Mesodermal cell (in vitro differentiated cells): ENCODE results near the gene RASL12.

Experiments
- H3K27ac ChIP-seq: 2 replicates; pipeline ENCODE4 v1.7.0; 2013; ENCODE audit warnings: mild to moderate bottlenecking, low read depth, low read length, moderate library complexity; ENCODE audit not compliant: severe bottlenecking
- H3K36me3 ChIP-seq: 2 replicates; pipeline ENCODE4 v1.7.1; 2013; ENCODE audit warnings: mild to moderate bottlenecking, low read length, moderate library complexity; ENCODE audit not compliant: control insufficient read depth, insufficient read depth
- H3K4me1 ChIP-seq: one replicate; pipeline ENCODE4 v1.7.1; 2013; ENCODE audit warnings: mild to moderate bottlenecking, low read length; ENCODE audit not compliant: insufficient read depth, control insufficient read depth, poor library complexity, severe bottlenecking
- H3K4me3 ChIP-seq: 2 replicates; pipeline ENCODE4 v1.7.0; 2013; ENCODE audit warnings: low read length, control low read depth, mild to moderate bottlenecking; ENCODE audit not compliant: insufficient read depth, poor library complexity, severe bottlenecking; ENCODE audit errors: extremely low read depth
- H3K9me3 ChIP-seq: 2 replicates; pipeline ENCODE4 v1.7.1; 2013; ENCODE audit warnings: mild to moderate bottlenecking, low read length, moderate library complexity; ENCODE audit not compliant: control insufficient read depth
- WGBS, 2 experiments: methylation state at CpG; one replicate each; pipeline ENCODE4 v1.1.5; 2013; ENCODE audit warnings: missing lambda C conversion rate in 2 of 2; ENCODE audit not compliant: insufficient coverage in 2 of 2; 5-methylcytosine and 5-hydroxymethylcytosine counted together

RASL12 gene

GRCh38 chr15:65060641-65061397 lies 7.0 kb downstream of the RASL12 start:
- H3K4me1 ChIP-seq: peaks cover 30% of the 10 kb centered on the region
- peaks cover 7% of the 10 kb centered on the region for H3K9me3 ChIP-seq
- H3K36me3 ChIP-seq: peaks cover 80% of the 10 kb centered on the region
- H3K4me3 ChIP-seq: no peak overlapping the region
- no peak overlapping the region for H3K27ac ChIP-seq
- WGBS, 2 experiments: 89 to 100% methylated on average over 4 to 5 of the region's 6 CpGs

DNA sequence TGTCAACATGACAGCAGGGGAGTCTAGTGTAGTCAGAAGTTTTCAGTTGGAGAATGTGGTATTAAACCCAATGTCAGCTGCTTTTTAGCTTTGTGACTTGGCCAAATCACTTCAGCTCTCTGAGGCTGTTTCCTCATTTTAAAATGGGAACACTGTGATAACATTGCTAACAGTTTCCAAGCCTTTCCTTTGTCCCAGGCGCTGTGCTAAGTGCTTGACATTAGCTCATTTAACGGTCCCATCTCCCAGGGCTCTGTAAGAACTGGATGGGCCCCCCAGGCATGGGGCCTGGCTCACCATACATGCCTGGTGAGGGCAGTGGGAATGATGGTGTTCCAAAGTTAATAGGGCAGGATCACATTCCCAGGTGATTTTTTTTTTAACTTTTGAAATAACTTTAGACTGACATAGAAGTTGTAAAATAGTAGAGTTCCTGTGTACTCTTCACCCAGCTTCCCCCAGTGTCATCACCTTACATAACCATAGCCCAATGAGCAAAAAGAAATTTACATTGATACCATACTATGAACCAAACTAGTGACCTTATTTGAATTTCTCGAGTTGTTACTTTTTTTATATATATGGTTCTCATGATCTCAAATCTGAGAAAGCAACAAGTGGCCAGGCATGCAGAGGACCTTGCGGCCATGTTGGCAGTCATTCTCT lies 7.7 kb downstream of the RASL12 start:
- 96 to 100% methylated on average over 3 of the region's 4 CpGs for WGBS, 2 experiments
- H3K27ac ChIP-seq: no peak overlapping the region
- H3K9me3 ChIP-seq: peaks cover 7% of the 10 kb centered on the region
- no peak overlapping the region for H3K4me3 ChIP-seq
- peaks cover 85% of the 10 kb centered on the region for H3K36me3 ChIP-seq
- H3K4me1 ChIP-seq: peaks cover 24% of the 10 kb centered on the region

- 91 to 92% methylated on average over 2 to 3 of the region's 3 CpGs for WGBS, 2 experiments
- H3K9me3 ChIP-seq: peaks cover 7% of the 10 kb centered on the region
- H3K27ac ChIP-seq: no peak overlapping the region
- peaks cover 87% of the 10 kb centered on the region for H3K36me3 ChIP-seq
- no peak overlapping the region for H3K4me3 ChIP-seq
- peaks cover 24% of the 10 kb centered on the region for H3K4me1 ChIP-seq
Measured at GRCh38 chr15:65059369-65059750, 8.4 kb downstream of the RASL12 start.

DNA sequence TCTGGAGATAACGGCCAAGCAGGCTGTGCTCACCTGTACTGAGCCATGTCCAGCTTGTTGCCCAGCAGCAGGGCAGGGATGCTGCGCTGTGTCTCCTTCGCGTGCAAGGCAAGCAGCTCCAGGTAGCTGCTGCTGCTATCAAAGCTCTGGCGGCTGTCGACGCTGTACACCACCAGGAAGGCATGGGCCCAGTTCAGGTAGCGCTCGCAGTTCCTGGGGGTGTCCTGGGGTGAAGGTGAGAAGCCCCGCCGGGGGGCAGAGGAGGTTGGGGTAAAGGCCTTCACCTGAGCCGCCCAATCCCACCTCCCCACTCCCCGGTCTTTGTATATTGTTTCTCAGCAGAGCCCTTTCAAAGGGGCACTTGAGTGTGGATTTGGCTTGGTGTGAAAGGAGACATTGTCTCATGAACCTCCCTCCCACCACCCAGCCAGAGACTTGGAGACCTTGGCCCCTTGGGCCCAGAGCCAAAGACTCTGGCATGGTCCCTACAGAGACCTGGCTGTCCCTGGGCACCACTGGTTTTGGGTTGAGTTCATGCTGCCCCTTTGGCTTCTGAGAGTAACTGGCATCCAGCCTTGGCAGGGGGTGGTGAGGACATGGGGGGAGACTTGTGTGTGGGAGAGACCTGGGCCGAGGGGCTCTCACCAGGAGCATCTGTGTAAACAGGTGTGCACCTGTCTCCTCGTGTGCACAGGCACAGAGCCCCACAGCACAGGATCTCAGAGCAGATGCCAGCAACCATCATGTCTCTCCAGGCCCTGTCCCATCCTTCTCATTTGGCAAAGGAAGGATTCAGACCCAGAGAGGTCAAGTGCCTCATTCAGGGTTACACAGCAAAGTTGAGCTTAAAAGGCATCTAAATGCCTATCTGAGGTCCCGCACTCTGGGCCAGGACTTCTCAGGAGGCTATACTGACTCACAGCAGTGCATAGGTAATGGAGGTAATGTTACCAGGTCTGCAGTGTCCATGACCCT lies 9.1 kb downstream of the RASL12 start:
- no peak overlapping the region for H3K4me3 ChIP-seq
- WGBS, 2 experiments: 98 to 99% methylated on average over 10 to 14 of the region's 16 CpGs
- H3K9me3 ChIP-seq: peaks cover 7% of the 10 kb centered on the region

GRCh38 chr15:65057549-65057940 lies 10.2 kb downstream of the RASL12 start:
- H3K9me3 ChIP-seq: peaks cover 7% of the 10 kb centered on the region
- peaks cover 78% of the 10 kb centered on the region for H3K36me3 ChIP-seq
- no peak overlapping the region for H3K27ac ChIP-seq
- 86 to 97% methylated on average over 4 to 5 of the region's 8 CpGs for WGBS, 2 experiments
- H3K4me1 ChIP-seq: peaks cover 11% of the 10 kb centered on the region
- no peak overlapping the region for H3K4me3 ChIP-seq

More for the DNA sequence above, 9.1 kb downstream of the RASL12 start:
- Histone ChIP-seq H3K4me1 (peaks cover 22% of the 10 kb centered on the region), H3K27ac (no peak overlapping the region), H3K36me3 (peaks cover 86% of the 10 kb centered on the region)

- Histone ChIP-seq H3K4me1 (peaks cover 6% of the 10 kb centered on the region), H3K9me3 (peaks cover 7% of the 10 kb centered on the region), H3K4me3 (no peak overlapping the region), H3K36me3 (peaks cover 73% of the 10 kb centered on the region), H3K27ac (peak overlapping the region; percentile 16)
- WGBS, 2 experiments: 91 to 100% methylated on average over 1 to 5 of the region's 8 CpGs
Measured at GRCh38 chr15:65056868-65057548, 10.8 kb downstream of the RASL12 start.

DNA sequence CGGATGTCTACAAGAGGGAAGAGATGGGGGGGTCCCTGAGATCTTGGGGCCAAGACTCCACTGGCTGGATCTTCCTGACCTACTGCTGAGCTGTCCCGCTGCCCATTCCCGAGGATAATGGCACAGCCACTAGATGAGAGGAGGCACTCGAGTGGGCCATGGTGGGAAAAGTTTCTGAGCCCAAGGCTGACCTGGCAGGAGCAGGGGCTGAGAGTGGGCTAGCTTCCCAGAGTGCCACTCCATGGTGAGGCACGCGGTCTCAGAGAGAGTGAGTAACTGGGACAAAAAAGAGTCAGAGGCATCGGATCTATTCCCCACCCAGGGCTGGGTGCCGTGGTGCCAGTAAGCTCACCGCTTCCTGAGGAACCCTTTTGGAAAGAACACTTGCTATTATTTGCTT lies 11.7 kb downstream of the RASL12 start:
- Histone ChIP-seq H3K4me3 (no peak overlapping the region), H3K27ac (no peak overlapping the region), H3K9me3 (peaks cover 7% of the 10 kb centered on the region), H3K36me3 (peaks cover 64% of the 10 kb centered on the region), H3K4me1 (peaks cover 6% of the 10 kb centered on the region)
- WGBS, 2 experiments: 92 to 99% methylated on average over 7 to 8 of the region's 9 CpGs

- 90 to 92% methylated on average over 6 of the region's 6 CpGs for WGBS, 2 experiments
- peaks cover 56% of the 10 kb centered on the region for H3K36me3 ChIP-seq
- no peak overlapping the region for H3K4me3 ChIP-seq
- peaks cover 3% of the 10 kb centered on the region for H3K9me3 ChIP-seq
- H3K27ac ChIP-seq: no peak overlapping the region
- H3K4me1 ChIP-seq: peaks cover 6% of the 10 kb centered on the region
Measured at GRCh38 chr15:65055201-65055870, 12.5 kb downstream of the RASL12 start.

DNA sequence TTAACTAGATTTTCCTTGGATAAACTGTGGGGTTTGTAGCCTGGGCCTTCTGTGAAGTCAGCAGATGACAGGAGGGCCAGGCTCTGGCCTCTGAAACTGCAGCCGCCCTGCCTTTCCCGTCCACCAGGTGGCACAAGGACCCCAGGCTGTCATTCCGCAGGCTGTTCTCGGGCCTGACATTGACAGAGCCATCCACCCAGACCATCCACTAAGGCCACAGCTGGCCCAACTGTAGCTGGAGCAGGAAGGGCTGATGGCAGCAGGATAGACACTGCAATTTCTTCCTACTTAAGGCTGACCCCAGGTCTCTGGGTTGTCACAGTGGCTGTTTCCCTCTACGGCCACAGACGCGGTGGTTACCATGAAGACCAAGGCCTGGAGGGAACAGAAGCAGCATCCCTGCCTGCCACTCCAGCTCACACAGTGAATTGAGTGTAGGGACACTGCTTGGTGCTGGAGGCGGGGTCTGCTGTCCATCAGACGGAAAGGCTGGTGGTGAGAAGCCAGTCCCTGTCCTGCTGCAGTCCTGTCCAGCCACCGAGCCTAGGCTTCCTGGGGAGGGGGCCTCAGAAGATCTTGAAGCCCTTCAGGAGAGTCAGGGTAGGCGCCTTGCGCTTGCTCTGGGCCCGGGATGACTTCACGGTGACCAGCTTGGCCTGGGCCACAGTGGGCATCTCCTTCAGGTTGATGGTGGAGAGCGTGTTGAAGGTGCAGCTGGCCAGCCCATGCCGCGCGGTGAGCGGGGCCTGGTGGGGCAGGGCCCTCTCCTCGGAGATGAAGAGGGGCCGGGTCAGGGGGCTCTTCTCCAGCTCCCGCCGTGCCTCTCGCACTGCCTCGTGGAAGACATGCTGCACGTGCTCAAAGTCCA lies 13.2 kb downstream of the RASL12 start:
- Histone ChIP-seq H3K9me3 (no peaks in the 10 kb centered on the region), H3K27ac (peak overlapping the region; percentile 16), H3K4me3 (no peak overlapping the region), H3K4me1 (peaks cover 10% of the 10 kb centered on the region), H3K36me3 (peaks cover 49% of the 10 kb centered on the region)
- WGBS, 2 experiments: 75 to 78% methylated on average over 24 to 26 of the region's 26 CpGs
